ENCODE measurements around the gene SYPL2. TPM values are rescaled to one million over a fixed set of nuclear protein-coding genes. Genes with fewer than 3 reads are reported as not detected.

SYPL2 gene
- total RNA-seq, 1 experiment from 2014 or later = 2.5 TPM

- no peak overlapping the region for H3K56ac ChIP-seq (ENCODE audit: insufficient read length, low read depth, low read length)
- no peak overlapping the region for H4K91ac ChIP-seq (ENCODE audit: insufficient read length, low read depth, low read length)
- Mint-ChIP-seq H3K4me1 (no peaks in the 10 kb centered on the region), H3K4me3 (no peak overlapping the region), H3K36me3 (ENCODE audit: insufficient read depth in 1 of 3, low read depth in 3 of 3) (peaks cover 0 to 7% (median 5%) of the 10 kb centered on the region in 3 experiments; a peak in 4 of 7 replicates), H3K9me3 (peaks cover 16 to 21% of the 10 kb centered on the region in 2 experiments), H3K27ac (no peak overlapping the region), H3K27me3 (ENCODE audit: low read depth) (peaks cover 6% of the 10 kb centered on the region; the same call in 1 of the 2 replicates)
- H4K20me1 ChIP-seq (ENCODE audit: control insufficient read depth, insufficient read depth, insufficient read length) = no peaks in the 10 kb centered on the region
- H2BK12ac ChIP-seq (ENCODE audit: insufficient read length, low read depth, low read length) = no peak overlapping the region
- no peak overlapping the region for H3T11ph ChIP-seq (ENCODE audit: low read length)
- H2AK5ac ChIP-seq (ENCODE audit: insufficient read length, low read length) = no peak overlapping the region
- H4K8ac ChIP-seq (replicated peaks; ENCODE audit: insufficient read length, low read depth, low read length) = no peak overlapping the region
- H2BK15ac ChIP-seq (ENCODE audit: low read depth, low read length) = no peak overlapping the region
- H3K18ac ChIP-seq (ENCODE audit: insufficient read length, low read depth, low read length) = no peak overlapping the region
- no peak overlapping the region for H3K4me2 ChIP-seq (ENCODE audit: insufficient read depth, insufficient read length, low read length)
- WGBS (ENCODE audit: extremely low coverage, insufficient read length, low lambda C conversion rate) = no CpG with 5 or more reads among the region's 1 CpG
- no peaks in the 10 kb centered on the region for H3K9me3 ChIP-seq (ENCODE audit: control insufficient read depth, low read depth, low read length)
- no peak overlapping the region for H3K23ac ChIP-seq (ENCODE audit: insufficient read length, low read depth, low read length)
- H3K79me1 ChIP-seq (ENCODE audit: insufficient read depth, low read depth, low read length, poor library complexity, severe bottlenecking) = no peaks in the 10 kb centered on the region
- H4K5ac ChIP-seq (ENCODE audit: insufficient read length, low read depth, low read length) = no peak overlapping the region
- no peak for DNase-seq
- no peaks in the 10 kb centered on the region for H3K79me2 ChIP-seq (ENCODE audit: insufficient read depth, low read length)
- H3K4ac ChIP-seq (ENCODE audit: low read depth, low read length) = no peak overlapping the region
- no peak overlapping the region for H2BK5ac ChIP-seq (ENCODE audit: insufficient read length, low read length)
- H3K14ac ChIP-seq (ENCODE audit: insufficient read depth, low read length) = no peak overlapping the region
- TF ChIP-seq CTCF (conservative IDR thresholded peaks at IDR 0.05) = no peak
- no peak overlapping the region for H3K9ac ChIP-seq (ENCODE audit: extremely low read depth, insufficient read length, low read length)
- no peaks in the 10 kb centered on the region for H3K27me3 ChIP-seq (ENCODE audit: insufficient read depth, low read length)
- H3K27ac ChIP-seq (ENCODE audit: insufficient read length, low read depth, low read length) = no peak overlapping the region
- no peak overlapping the region for H2AFZ ChIP-seq (ENCODE audit: low read length)
- no peaks in the 10 kb centered on the region for H3K4me1 ChIP-seq (ENCODE audit: insufficient read depth, low read length)
- no peak overlapping the region for H2BK120ac ChIP-seq (ENCODE audit: low read depth, low read length, poor library complexity, severe bottlenecking)
- H3K23me2 ChIP-seq (ENCODE audit: insufficient read length, low read depth, low read length, poor library complexity, severe bottlenecking) = no peaks in the 10 kb centered on the region
- no peak overlapping the region for H2BK20ac ChIP-seq (ENCODE audit: low read depth, low read length, poor library complexity, severe bottlenecking)
Observed at GRCh38 chr1:109434484-109434883, 31.9 kb upstream of the SYPL2 start.
